Measurements from ENCODE around the gene CASQ2. TPM values are rescaled to one million over a fixed set of nuclear protein-coding genes. Genes with fewer than 3 reads are reported as not detected.
"Not testable (repeated sequence)": the region's sequence is repeated elsewhere in the genome, so short reads cannot be mapped to it uniquely, and the experiment has no call there.

CASQ2 gene
- total RNA-seq, 1 experiment from 2014 or later, result 0.17 TPM

- DNase-seq (ENCODE audit: low read depth), result peak; percentile 97
Observed at GRCh38 chr1:115781343-115781742, 12.8 kb upstream of the CASQ2 start.

GRCh38 chr1:115780655-115781054, 12.1 kb upstream of the CASQ2 start:
- DNase-seq (ENCODE audit: low read depth), result peak; percentile 27

GRCh38 chr1:115779075-115779474, 10.6 kb upstream of the CASQ2 start:
- DNase-seq (ENCODE audit: low read depth), result not testable (repeated sequence)

GRCh38 chr1:115771847-115772457, 3.4 kb upstream of the CASQ2 start:
- DNase-seq (ENCODE audit: low read depth), result peak; percentile 91

GRCh38 chr1:115771094-115771846, 2.8 kb upstream of the CASQ2 start:
- peak; percentile 59 for DNase-seq (ENCODE audit: low read depth)

GRCh38 chr1:115767403-115767802, 1.1 kb downstream of the CASQ2 start:
- DNase-seq (ENCODE audit: low read depth), result no peak

GRCh38 chr1:115765091-115765490, 3.4 kb downstream of the CASQ2 start:
- no peak for DNase-seq (ENCODE audit: low read depth)

GRCh38 chr1:115764541-115764940, 4.0 kb downstream of the CASQ2 start:
- DNase-seq (ENCODE audit: low read depth), result peak; percentile 43

GRCh38 chr1:115762779-115763178, 5.7 kb downstream of the CASQ2 start:
- no peak for DNase-seq (ENCODE audit: low read depth)

GRCh38 chr1:115761601-115762302, 6.8 kb downstream of the CASQ2 start:
- peak; percentile 62 for DNase-seq (ENCODE audit: low read depth)

- peak; percentile 42 for DNase-seq (ENCODE audit: low read depth)
Observed at GRCh38 chr1:115757856-115758255, 10.7 kb downstream of the CASQ2 start.

- DNase-seq (ENCODE audit: low read depth), result no peak
Observed at GRCh38 chr1:115757326-115757725, 11.2 kb downstream of the CASQ2 start.

GRCh38 chr1:115755456-115756370, 12.8 kb downstream of the CASQ2 start:
- DNase-seq (ENCODE audit: low read depth), result no peak

- DNase-seq (ENCODE audit: low read depth), result no peak
Observed at GRCh38 chr1:115753830-115754229, 14.7 kb downstream of the CASQ2 start.

- DNase-seq (ENCODE audit: low read depth), result no peak
Observed at GRCh38 chr1:115753361-115753760, 15.2 kb downstream of the CASQ2 start.

- peak; percentile 69 for DNase-seq (ENCODE audit: low read depth)
Observed at GRCh38 chr1:115748401-115749150, 19.9 kb downstream of the CASQ2 start.

GRCh38 chr1:115746021-115746690, 22.4 kb downstream of the CASQ2 start:
- DNase-seq (ENCODE audit: low read depth), result no peak

GRCh38 chr1:115744646-115745275, 23.8 kb downstream of the CASQ2 start:
- no peak for DNase-seq (ENCODE audit: low read depth)

- no peak for DNase-seq (ENCODE audit: low read depth)
Observed at GRCh38 chr1:115740811-115741210, 27.7 kb downstream of the CASQ2 start.

- DNase-seq (ENCODE audit: low read depth), result no peak
Observed at GRCh38 chr1:115732316-115732715, 36.2 kb downstream of the CASQ2 start.
